Loucy (cell line): Measurements from ENCODE around the gene CNDP2.
A peak's percentile ranks its signal among the peaks of the same experiment; 100 is the strongest.

Experiments used
- H2AFZ ChIP-seq: fragments of 200-600 bp; sonication (generic); 2 replicates; pipeline ENCODE4 v1.6.0; 2016; ENCODE audit warnings: antibody characterized with exemption, mild to moderate bottlenecking, low read length, moderate library complexity
- H3F3A ChIP-seq: fragments of 200-600 bp; 2 replicates; pipeline ENCODE4 v1.6.0; 2016; ENCODE audit warnings: antibody characterized with exemption, low read depth, mild to moderate bottlenecking
- H3K27me3 ChIP-seq: fragments of 200-600 bp; sonication (generic); 2 replicates; pipeline ENCODE4 v1.6.1; 2014; ENCODE audit warnings: low read length, mild to moderate bottlenecking; ENCODE audit not compliant: insufficient read depth, poor library complexity, severe bottlenecking
- H3K36me3 ChIP-seq: fragments of 200-600 bp; sonication (generic); 2 replicates; pipeline ENCODE4 v1.6.1; 2016; ENCODE audit warnings: low read length; ENCODE audit not compliant: insufficient read depth
- H3K4me1 ChIP-seq: fragments of 200-600 bp; sonication (generic); 2 replicates; pipeline ENCODE4 v1.5.1; 2014; ENCODE audit warnings: low read length, mild to moderate bottlenecking; ENCODE audit not compliant: insufficient read depth, poor library complexity, severe bottlenecking
- H3K4me2 ChIP-seq: fragments of 200-600 bp; sonication (generic); 2 replicates; pipeline ENCODE4 v1.6.0; 2014; ENCODE audit warnings: antibody characterized with exemption, low read length, low read depth, mild to moderate bottlenecking; ENCODE audit not compliant: poor library complexity, severe bottlenecking
- H3K4me3 ChIP-seq: fragments of 200-600 bp; sonication (generic); 2 replicates; pipeline ENCODE4 v1.5.1; 2014; ENCODE audit warnings: low read length, mild to moderate bottlenecking, mixed read lengths; ENCODE audit not compliant: poor library complexity, severe bottlenecking
- H3K79me2 ChIP-seq: fragments of 200-600 bp; sonication (generic); 2 replicates; pipeline ENCODE4 v1.6.1; 2014; ENCODE audit warnings: low read length; ENCODE audit not compliant: insufficient read depth
- H3K9ac ChIP-seq: fragments of 200-600 bp; sonication (generic); 2 replicates; pipeline ENCODE4 v1.6.0; 2014; ENCODE audit warnings: mild to moderate bottlenecking, low read depth, low read length, moderate library complexity; ENCODE audit not compliant: poor library complexity, severe bottlenecking
- H3K9me2 ChIP-seq: fragments of 200-600 bp; sonication (generic); replicated peaks from 2 replicates; pipeline ENCODE4 v1.6.1; 2016; ENCODE audit warnings: low read depth, low read length, mixed read lengths
- H3K9me3 ChIP-seq: fragments of 200-600 bp; sonication (generic); 2 replicates; pipeline ENCODE4 v1.6.1; 2014; ENCODE audit warnings: mild to moderate bottlenecking, antibody characterized with exemption, low read length, low read depth; ENCODE audit not compliant: insufficient read depth
- H4K20me1 ChIP-seq: fragments of 200-600 bp; sonication (generic); 2 replicates; pipeline ENCODE4 v1.6.0; 2014; ENCODE audit warnings: antibody characterized with exemption, low read length, mild to moderate bottlenecking; ENCODE audit not compliant: insufficient read depth, poor library complexity, severe bottlenecking
- CTCF ChIP-seq: fragments of 200-600 bp; sonication (generic); conservative IDR thresholded peaks from 2 replicates; pipeline ENCODE4 v1.5.1; 2014; ENCODE audit warnings: mild to moderate bottlenecking, antibody characterized with exemption, low read length
- EZH2phosphoT487 ChIP-seq: fragments of 200-600 bp; IDR thresholded peaks from 2 replicates; pipeline ENCODE4 v1.6.1; 2018; ENCODE audit warnings: antibody characterized with exemption, mild to moderate bottlenecking, moderate library complexity, borderline replicate concordance

Gene CNDP2

GRCh38 chr18:74472312-74472711 lies 23.9 kb upstream of the CNDP2 start:
- H3K9ac ChIP-seq, result no peak overlapping the region
- no peak overlapping the region for H3K4me2 ChIP-seq
- H2AFZ ChIP-seq, result no peak overlapping the region
- H3K79me2 ChIP-seq, result no peaks in the 10 kb centered on the region
- H3F3A ChIP-seq, result no peaks in the 10 kb centered on the region
- no peaks in the 10 kb centered on the region for H3K9me2 ChIP-seq
- H3K36me3 ChIP-seq, result no peaks in the 10 kb centered on the region
- H3K9me3 ChIP-seq, result no peaks in the 10 kb centered on the region
- no peaks in the 10 kb centered on the region for H3K4me1 ChIP-seq
- no peak overlapping the region for H3K4me3 ChIP-seq
- no peaks in the 10 kb centered on the region for H4K20me1 ChIP-seq
- TF ChIP-seq EZH2phosphoT487, result no peak
- TF ChIP-seq CTCF, result no peak
- no peaks in the 10 kb centered on the region for H3K27me3 ChIP-seq

- H3K9ac ChIP-seq, result no peak overlapping the region
- no peaks in the 10 kb centered on the region for H3K4me1 ChIP-seq
- H3K27me3 ChIP-seq, result no peaks in the 10 kb centered on the region
- TF ChIP-seq CTCF (no peak), EZH2phosphoT487 (no peak)
- H3F3A ChIP-seq, result no peaks in the 10 kb centered on the region
- no peaks in the 10 kb centered on the region for H4K20me1 ChIP-seq
- no peak overlapping the region for H2AFZ ChIP-seq
- H3K4me2 ChIP-seq, result no peak overlapping the region
- H3K36me3 ChIP-seq, result no peaks in the 10 kb centered on the region
- no peaks in the 10 kb centered on the region for H3K79me2 ChIP-seq
- H3K9me2 ChIP-seq, result no peaks in the 10 kb centered on the region
- no peaks in the 10 kb centered on the region for H3K9me3 ChIP-seq
- H3K4me3 ChIP-seq, result no peak overlapping the region
These were observed 22.1 kb upstream of the CNDP2 start for GRCh38 chr18:74473976-74474640.

- Histone ChIP-seq H3K4me3 (no peak overlapping the region), H2AFZ (no peak overlapping the region), H3K4me1 (no peaks in the 10 kb centered on the region), H3K36me3 (no peaks in the 10 kb centered on the region), H3F3A (no peaks in the 10 kb centered on the region), H3K27me3 (no peaks in the 10 kb centered on the region), H3K9ac (no peak overlapping the region), H3K9me2 (no peaks in the 10 kb centered on the region), H3K79me2 (no peaks in the 10 kb centered on the region), H3K4me2 (no peak overlapping the region), H4K20me1 (no peaks in the 10 kb centered on the region), H3K9me3 (no peaks in the 10 kb centered on the region)
- TF ChIP-seq EZH2phosphoT487 (no peak), CTCF (peak; percentile 61)
These were observed 20.0 kb upstream of the CNDP2 start for GRCh38 chr18:74476140-74476539.
